ENCODE measurements around the gene KHDC1. TPM values are rescaled to one million over a fixed set of nuclear protein-coding genes. Genes with fewer than 3 reads are reported as not detected.

KHDC1 gene
- total RNA-seq, 1 donor from 2014 or later, result not detected

Other genes starting within 250 kb of the KHDC1 start
- gene KHDC1L, start 37.7 kb downstream of the KHDC1 start, total RNA-seq, result not detected in 2 replicates
- not detected in 2 replicates for gene DPPA5, start 91.1 kb upstream of the KHDC1 start, total RNA-seq
- gene KHDC3L, start 99.5 kb upstream of the KHDC1 start, total RNA-seq, result not detected in 2 replicates
- gene OOEP, start 106.7 kb upstream of the KHDC1 start, total RNA-seq, result under 0.01 TPM in 1 of 2 replicates, not detected in the other
- under 0.01 and 0.79 TPM in 2 replicates for gene DDX43, start 131.6 kb upstream of the KHDC1 start, total RNA-seq
- gene CGAS, start 189.1 kb upstream of the KHDC1 start, total RNA-seq, result 0.60 and 1.5 TPM in 2 replicates
- 14.6 and 22.0 TPM in 2 replicates for gene MTO1, start 198.5 kb upstream of the KHDC1 start, total RNA-seq

All from lung microvascular endothelial cell (primary cell).